Epithelial cell of esophagus (primary cell): Measurements from ENCODE around the gene WASL.
A peak's percentile ranks its signal among the peaks of the same experiment; 100 is the strongest.
"Not testable (repeated sequence)": the region's sequence is repeated elsewhere in the genome, so short reads cannot be mapped to it uniquely, and the experiment has no call there.

Experiments used
- DNase-seq: peaks from one replicate; pipeline ENCODE4 v3.0.0; 2010; ENCODE audit warnings: low read depth
- H3K4me3 ChIP-seq: 2 replicates; pipeline ENCODE4 v1.5.1; 2011; ENCODE audit warnings: mild to moderate bottlenecking, low read length, control low read depth
- TF ChIP-seq, protein P1 (sequence below): IDR thresholded peaks from 2 replicates; pipeline ENCODE4 v1.5.1; 2011; ENCODE audit warnings: low read depth, mild to moderate bottlenecking, low read length, control low read depth, inconsistent platforms; ENCODE audit not compliant: insufficient read depth; ENCODE audit errors: missing control alignments

The WASL gene

GRCh38 chr7:123725586-123726171, 23.1 kb downstream of the WASL start:
- TF ChIP-seq, protein P1, sequence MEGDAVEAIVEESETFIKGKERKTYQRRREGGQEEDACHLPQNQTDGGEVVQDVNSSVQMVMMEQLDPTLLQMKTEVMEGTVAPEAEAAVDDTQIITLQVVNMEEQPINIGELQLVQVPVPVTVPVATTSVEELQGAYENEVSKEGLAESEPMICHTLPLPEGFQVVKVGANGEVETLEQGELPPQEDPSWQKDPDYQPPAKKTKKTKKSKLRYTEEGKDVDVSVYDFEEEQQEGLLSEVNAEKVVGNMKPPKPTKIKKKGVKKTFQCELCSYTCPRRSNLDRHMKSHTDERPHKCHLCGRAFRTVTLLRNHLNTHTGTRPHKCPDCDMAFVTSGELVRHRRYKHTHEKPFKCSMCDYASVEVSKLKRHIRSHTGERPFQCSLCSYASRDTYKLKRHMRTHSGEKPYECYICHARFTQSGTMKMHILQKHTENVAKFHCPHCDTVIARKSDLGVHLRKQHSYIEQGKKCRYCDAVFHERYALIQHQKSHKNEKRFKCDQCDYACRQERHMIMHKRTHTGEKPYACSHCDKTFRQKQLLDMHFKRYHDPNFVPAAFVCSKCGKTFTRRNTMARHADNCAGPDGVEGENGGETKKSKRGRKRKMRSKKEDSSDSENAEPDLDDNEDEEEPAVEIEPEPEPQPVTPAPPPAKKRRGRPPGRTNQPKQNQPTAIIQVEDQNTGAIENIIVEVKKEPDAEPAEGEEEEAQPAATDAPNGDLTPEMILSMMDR = no peak
- no peak for DNase-seq
- no peak overlapping the region for H3K4me3 ChIP-seq

DNA sequence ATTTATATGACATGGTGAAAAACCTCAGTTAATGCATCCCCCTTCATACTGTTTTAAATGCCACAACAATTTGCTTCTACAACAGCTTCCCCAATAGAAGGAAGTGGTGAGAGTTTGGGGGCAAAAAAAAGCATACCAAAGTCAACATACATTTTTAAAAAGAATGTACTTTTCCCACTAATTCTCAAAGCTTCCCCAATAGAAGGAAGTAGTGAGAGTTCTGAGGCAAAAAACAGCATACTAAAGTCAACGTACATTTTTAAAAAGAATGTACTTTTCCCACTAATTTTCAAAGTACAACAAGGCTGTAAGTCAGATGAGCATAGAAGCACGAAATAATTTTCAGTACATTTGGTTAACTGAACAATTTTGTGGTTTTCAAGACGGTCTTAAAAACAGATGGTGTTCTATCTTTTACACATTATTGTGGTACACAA, 24.0 kb downstream of the WASL start:
- TF ChIP-seq, protein P1 = no peak
- DNase-seq = no peak
- no peak overlapping the region for H3K4me3 ChIP-seq

DNA sequence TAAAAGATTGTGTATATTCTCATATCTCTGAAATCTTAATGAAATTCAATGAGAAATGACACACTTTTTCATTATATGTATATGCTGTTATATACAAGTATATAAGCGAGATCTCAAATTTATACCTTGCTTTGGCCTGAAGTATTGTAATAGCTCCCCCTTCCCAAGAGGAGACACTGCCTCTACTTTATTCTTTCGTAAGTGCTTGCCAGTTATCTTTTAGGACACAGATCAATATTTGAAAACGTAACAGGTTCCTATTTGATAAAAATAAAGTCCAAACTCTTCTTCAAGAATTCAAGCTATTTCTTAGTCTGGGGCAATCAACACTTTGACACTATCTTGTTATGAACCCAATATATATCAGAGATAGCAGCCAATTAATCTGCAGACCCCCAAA, 24.9 kb downstream of the WASL start:
- TF ChIP-seq, protein P1 = no peak
- H3K4me3 ChIP-seq = no peak overlapping the region
- DNase-seq = no peak

GRCh38 chr7:123720527-123720926, 28.3 kb downstream of the WASL start:
- DNase-seq, H3K4me3 ChIP-seq: not testable (repeated sequence)

DNA sequence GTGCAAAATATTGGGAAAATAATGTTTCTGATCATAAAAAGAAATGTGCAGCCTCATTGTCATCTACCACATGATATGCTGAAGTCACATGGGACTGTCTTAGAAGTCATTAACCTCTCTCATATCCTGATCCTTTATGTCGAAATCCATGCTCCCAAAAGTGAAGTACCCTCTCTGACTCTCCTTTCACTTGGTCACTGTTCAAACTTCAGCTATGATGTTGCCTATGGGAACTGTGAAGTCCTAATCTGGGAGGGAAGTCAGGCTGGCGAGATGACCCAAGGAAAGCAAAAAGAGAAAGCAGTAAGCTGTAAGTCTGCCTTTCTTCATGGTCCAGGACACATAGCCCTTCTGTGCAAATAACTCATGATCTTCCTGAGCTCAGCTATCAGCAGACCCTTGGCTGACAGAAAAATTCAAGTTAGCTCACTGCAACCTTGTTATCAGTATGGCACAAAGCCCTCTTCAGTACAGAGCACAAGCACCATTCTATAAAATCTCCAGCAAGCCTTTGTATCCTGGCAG, 29.5 kb downstream of the WASL start:
- TF ChIP-seq, protein P1 = no peak
- DNase-seq = no peak

GRCh38 chr7:123718773-123719172, 30.0 kb downstream of the WASL start:
- DNase-seq = no peak
- TF ChIP-seq, protein P1 = no peak
- H3K4me3 ChIP-seq = no peak overlapping the region

More for the DNA sequence above, 29.5 kb downstream of the WASL start:
- H3K4me3 ChIP-seq = no peak overlapping the region

GRCh38 chr7:123717689-123718088, 31.1 kb downstream of the WASL start:
- DNase-seq = no peak
- TF ChIP-seq, protein P1 = no peak
- H3K4me3 ChIP-seq = no peak overlapping the region

DNA sequence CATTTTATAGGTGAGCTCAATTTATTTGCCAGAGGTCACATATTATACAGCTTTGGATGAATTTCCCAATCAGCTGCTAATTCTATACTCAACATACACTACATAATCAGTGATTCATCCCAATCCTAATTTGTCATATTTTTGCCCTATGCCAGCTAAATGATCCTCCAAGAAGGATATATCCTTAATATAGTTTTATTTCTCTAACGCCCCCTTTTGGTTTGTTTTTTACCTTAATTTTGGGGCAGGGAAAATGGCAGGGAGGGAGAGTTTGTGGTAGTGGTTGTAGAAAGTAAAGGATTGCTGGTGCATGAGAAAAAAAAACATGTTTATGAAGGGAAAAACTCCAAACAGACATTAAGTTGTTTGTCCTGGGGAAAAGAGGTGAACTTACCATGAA, 31.9 kb downstream of the WASL start:
- H3K4me3 ChIP-seq = no peak overlapping the region
- peak; percentile 22 for DNase-seq
- TF ChIP-seq, protein P1 = no peak
